Psoas muscle (tissue), 8 donors: ENCODE results near the gene LILRB5. TPM values are rescaled to one million over a fixed set of nuclear protein-coding genes. Genes with fewer than 3 reads are reported as not detected.
A peak's percentile ranks its signal among the peaks of the same experiment; 100 is the strongest.

Experiments
- ATAC-seq, 4 donors: fragments of 200-7000 bp; cut with Tn5 transposase; one replicate each; pipeline ENCODE4 v1.9.1; 2020; ENCODE audit warnings: moderate library complexity in 3 of 4, mild to moderate bottlenecking in 2 of 4
- DNase-seq, 2 donors: peaks; one replicate each; pipeline ENCODE4 v3.0.0-alpha.2; 2020
- H3K27ac ChIP-seq: fragments of 200-600 bp; one replicate; pipeline ENCODE4 v1.8.0; 2022
- H3K27me3 ChIP-seq, 3 donors: fragments of 200-600 bp in 1 of 3; one replicate each; pipeline versions ENCODE4 v1.6.1 to v1.8.0; 2013 to 2022; ENCODE audit warnings: low read length in 2 of 3, mild to moderate bottlenecking in 2 of 3, moderate library complexity in 1 of 3; ENCODE audit not compliant: insufficient read depth in 3 of 3
- H3K36me3 ChIP-seq, 2 donors: fragments of 200-600 bp in 1 of 2; one replicate each; pipeline versions ENCODE4 v1.6.1 to v1.8.0; 2013 to 2022; ENCODE audit warnings: low read depth in 1 of 2, mild to moderate bottlenecking in 1 of 2, moderate library complexity in 1 of 2; ENCODE audit not compliant: insufficient read depth in 1 of 2
- H3K4me1 ChIP-seq: fragments of 200-600 bp; one replicate; pipeline ENCODE4 v1.8.0; 2022
- H3K4me3 ChIP-seq: fragments of 200-600 bp; one replicate; pipeline ENCODE4 v1.8.0; 2022; ENCODE audit warnings: mild to moderate bottlenecking
- H3K9me3 ChIP-seq: fragments of 200-600 bp; one replicate; pipeline ENCODE4 v1.8.0; 2022
- CTCF ChIP-seq: fragments of 200-600 bp; IDR thresholded peaks from one replicate; pipeline ENCODE4 v1.8.0; 2022; ENCODE audit warnings: antibody characterized with exemption
- WGBS, 3 donors: extraction: QIAGEN DNeasy Blood & Tissue Kit; methylation state at CpG; one replicate each; pipeline versions ENCODE4 v1.1.6 to v1.1.7; 2013; 5-methylcytosine and 5-hydroxymethylcytosine counted together
- intact Hi-C, 2 donors: fragments of 100-400 bp; cut with DNase I; formaldehyde crosslinking; loops; one replicate each; pipeline versions ENCODE4 v1.11.0 to v1.14.2; 2022
- polyA plus RNA-seq, 3 donors: library from polyadenylated mRNA; stranded (reverse); fragments of 200-250 nt; gene quantifications; one replicate each; pipeline ENCODE4 v1.2.3, GENCODE V29; 2013
- total RNA-seq, 4 donors: library from RNA; stranded (reverse); fragmentation: NEBNext Ultra II Directional in 2 of 4; extraction: Animal tissue kit (Norgen Biotek cat#: 25700) in 2 of 4; gene quantifications; one replicate each; pipeline versions ENCODE4 v1.2.1 to v1.2.4, GENCODE V29; 2021 to 2023
- donor health status: healthy with polysubstance abuse.
- donor health status: DM: no; HTN: no; CAD: no; lungs with moderate emphysema.
- donor health status: Bipolar disorder and iron deficiency.
- donor health status: healthy.
- donor health status: DM: yes; HTN: yes; CAD: no.
- donor health status: DM: no; HTN: no; CAD: no.
- donor health status: DM: no; HTN: no; CAD: no.
- donor health status: DM: yes; HTN: yes; CAD: no.

Gene LILRB5
- total and polyA plus RNA-seq, 7 donors = 0.95 to 5.1 (median 2.2) TPM

- Histone ChIP-seq H3K27ac (peak overlapping the region; percentile 86), H3K27me3 (no peaks in the 10 kb centered on the region), H3K9me3 (no peaks in the 10 kb centered on the region), H3K36me3 (peaks cover 14 to 62% of the 10 kb centered on the region in 2 donors), H3K4me3 (peak overlapping the region; percentile 80), H3K4me1 (peaks cover 52% of the 10 kb centered on the region)
- intact Hi-C loops = no loop called here
- TF ChIP-seq CTCF = no peak
- 63 to 80% (median 74%) methylated on average over 13 of the region's 13 CpGs for WGBS, 3 donors
- DNase-seq (no peak), ATAC-seq (no peak)
These were observed 55.1 kb downstream of the LILRB5 start for GRCh38 chr19:54201980-54202379.

- DNase-seq (peak in 1 of 2 donors; percentile 28), ATAC-seq (peak in 1 of 4 donors; percentile 6)
- Histone ChIP-seq H3K4me3 (peak overlapping the region; percentile 80), H3K36me3 (peaks cover 12 to 55% of the 10 kb centered on the region in 2 donors), H3K4me1 (peaks cover 46% of the 10 kb centered on the region), H3K9me3 (no peaks in the 10 kb centered on the region), H3K27me3 (no peaks in the 10 kb centered on the region), H3K27ac (peak overlapping the region; percentile 86)
- 2 to 4% (median 3%) methylated on average over 27 to 28 of the region's 28 CpGs for WGBS, 3 donors
- TF ChIP-seq CTCF = no peak
- intact Hi-C loops = no loop called here
These were observed 55.8 kb downstream of the LILRB5 start for GRCh38 chr19:54201172-54201701.

Other genes starting within 250 kb of the LILRB5 start
- not detected for gene VSTM1, start 193.4 kb downstream of the LILRB5 start, total RNA-seq
- gene VSTM1, start 193.4 kb downstream of the LILRB5 start, polyA plus RNA-seq = not detected
- not detected for gene TARM1, start 175.9 kb downstream of the LILRB5 start, total RNA-seq
- gene TARM1, start 175.9 kb downstream of the LILRB5 start, polyA plus RNA-seq = not detected
- under 1 TPM; 0.22 to 0.99 (median 0.70) TPM for gene OSCAR, start 156.5 kb downstream of the LILRB5 start, total RNA-seq
- gene OSCAR, start 156.5 kb downstream of the LILRB5 start, polyA plus RNA-seq = under 1 TPM; 0.10 to 0.33 (median 0.31) TPM
- gene NDUFA3, start 154.4 kb downstream of the LILRB5 start, total RNA-seq = 100 to 1,000 TPM; 260 to 361 (median 307) TPM
- gene NDUFA3, start 154.4 kb downstream of the LILRB5 start, polyA plus RNA-seq = 100 to 1,000 TPM; 302 to 473 (median 338) TPM
- gene TFPT, start 141.6 kb downstream of the LILRB5 start, total RNA-seq = 10 to 100 TPM; 11.0 to 22.9 (median 13.8) TPM
- gene TFPT, start 141.6 kb downstream of the LILRB5 start, polyA plus RNA-seq = 10 to 100 TPM; 23.7 to 38.3 (median 25.2) TPM
- gene PRPF31, start 141.5 kb downstream of the LILRB5 start, total RNA-seq = 10 to 100 TPM; 32.3 to 41.6 (median 36.4) TPM
- 10 to 100 TPM; 32.5 to 54.3 (median 52.9) TPM for gene PRPF31, start 141.5 kb downstream of the LILRB5 start, polyA plus RNA-seq
- 10 to 100 TPM; 19.4 to 28.4 (median 20.4) TPM for gene CNOT3, start 119.5 kb downstream of the LILRB5 start, total RNA-seq
- 10 to 100 TPM; 14.1 to 16.1 (median 16.1) TPM for gene CNOT3, start 119.5 kb downstream of the LILRB5 start, polyA plus RNA-seq
- gene LENG1, start 97.6 kb downstream of the LILRB5 start, total RNA-seq = 10 to 100 TPM in 1 of 4 donors, 1 to 10 TPM in 3; 5.8 to 10.2 (median 7.0) TPM
- 10 to 100 TPM; 11.4 to 19.6 (median 12.1) TPM for gene LENG1, start 97.6 kb downstream of the LILRB5 start, polyA plus RNA-seq
- gene TMC4, start 84.1 kb downstream of the LILRB5 start, total RNA-seq = 1 to 10 TPM in 1 of 4 donors, under 1 TPM in 2, not detected in 1; 0.55 to 2.5 (median 0.74) TPM
- gene TMC4, start 84.1 kb downstream of the LILRB5 start, polyA plus RNA-seq = under 1 TPM; 0.64 to 0.70 (median 0.70) TPM
- gene MBOAT7, start 67.7 kb downstream of the LILRB5 start, total RNA-seq = 10 to 100 TPM in 3 of 4 donors, 1 to 10 TPM in 1; 6.2 to 17.8 (median 11.4) TPM
- 10 to 100 TPM in 1 of 3 donors, 1 to 10 TPM in 2; 6.3 to 11.4 (median 8.4) TPM for gene MBOAT7, start 67.7 kb downstream of the LILRB5 start, polyA plus RNA-seq
- 10 to 100 TPM; 17.4 to 44.6 (median 19.2) TPM for gene TSEN34, start 66.0 kb downstream of the LILRB5 start, total RNA-seq
- gene TSEN34, start 66.0 kb downstream of the LILRB5 start, polyA plus RNA-seq = 10 to 100 TPM; 15.5 to 42.6 (median 24.5) TPM
- gene RPS9, start 56.4 kb downstream of the LILRB5 start, total RNA-seq = 100 to 1,000 TPM; 479 to 705 (median 663) TPM
- gene RPS9, start 56.4 kb downstream of the LILRB5 start, polyA plus RNA-seq = 1,000 to 10,000 TPM; 1,294 to 2,049 (median 1,972) TPM
- 1 to 10 TPM; 1.9 to 3.8 (median 2.3) TPM for gene LILRB3, start 34.3 kb downstream of the LILRB5 start, total RNA-seq
- 1 to 10 TPM in 1 of 3 donors, under 1 TPM in 2; 0.32 to 1.2 (median 0.40) TPM for gene LILRB3, start 34.3 kb downstream of the LILRB5 start, polyA plus RNA-seq
- 1 to 10 TPM in 3 of 4 donors, under 1 TPM in 1; 0.54 to 1.6 (median 1.3) TPM for gene LILRA6, start 14.5 kb downstream of the LILRB5 start, total RNA-seq
- under 1 TPM; 0.22 to 0.48 (median 0.42) TPM for gene LILRA6, start 14.5 kb downstream of the LILRB5 start, polyA plus RNA-seq
- gene LILRB2, start 23.8 kb upstream of the LILRB5 start, total RNA-seq = 1 to 10 TPM in 3 of 4 donors, under 1 TPM in 1; 0.79 to 2.4 (median 1.7) TPM
- gene LILRB2, start 23.8 kb upstream of the LILRB5 start, polyA plus RNA-seq = 1 to 10 TPM in 1 of 3 donors, under 1 TPM in 2; 0.41 to 1.3 (median 0.42) TPM
- gene LILRA5, start 55.9 kb upstream of the LILRB5 start, total RNA-seq = 1 to 10 TPM in 3 of 4 donors, not detected in 1; 1.1 to 2.2 (median 1.1) TPM
- 1 to 10 TPM in 1 of 3 donors, under 1 TPM in 2; 0.44 to 1.2 (median 0.52) TPM for gene LILRA5, start 55.9 kb upstream of the LILRB5 start, polyA plus RNA-seq
- gene LILRA4, start 81.9 kb upstream of the LILRB5 start, total RNA-seq = 1 to 10 TPM in 1 of 4 donors, not detected in 3; 1.1 TPM
- gene LILRA4, start 81.9 kb upstream of the LILRB5 start, polyA plus RNA-seq = not detected
- gene LAIR1, start 107.7 kb upstream of the LILRB5 start, total RNA-seq = 1 to 10 TPM; 3.4 to 6.2 (median 4.0) TPM
- 1 to 10 TPM in 1 of 3 donors, under 1 TPM in 2; 0.93 to 2.4 (median 0.95) TPM for gene LAIR1, start 107.7 kb upstream of the LILRB5 start, polyA plus RNA-seq
- 1 to 10 TPM in 1 of 4 donors, under 1 TPM in 2, not detected in 1; 0.34 to 1.9 (median 0.67) TPM for gene TTYH1, start 158.2 kb upstream of the LILRB5 start, total RNA-seq
- gene TTYH1, start 158.2 kb upstream of the LILRB5 start, polyA plus RNA-seq = under 1 TPM; 0.38 to 0.63 (median 0.40) TPM
- 10 to 100 TPM; 28.2 to 60.2 (median 41.8) TPM for gene LENG8, start 191.9 kb upstream of the LILRB5 start, total RNA-seq
- gene LENG8, start 191.9 kb upstream of the LILRB5 start, polyA plus RNA-seq = 10 to 100 TPM; 21.7 to 28.6 (median 27.2) TPM
- 1 to 10 TPM; 2.0 to 3.7 (median 2.7) TPM for gene LENG9, start 206.5 kb upstream of the LILRB5 start, total RNA-seq
- 1 to 10 TPM; 1.7 to 3.9 (median 3.7) TPM for gene LENG9, start 206.5 kb upstream of the LILRB5 start, polyA plus RNA-seq
- gene CDC42EP5, start 216.0 kb upstream of the LILRB5 start, total RNA-seq = 1 to 10 TPM; 5.0 to 7.4 (median 6.0) TPM
- gene CDC42EP5, start 216.0 kb upstream of the LILRB5 start, polyA plus RNA-seq = 1 to 10 TPM; 1.1 to 4.1 (median 3.1) TPM
- not detected for gene LAIR2, start 245.6 kb upstream of the LILRB5 start, total RNA-seq
- not detected for gene LAIR2, start 245.6 kb upstream of the LILRB5 start, polyA plus RNA-seq